Natural killer cell treated with Interleukin-12 subunit alpha and Interleukin-12 subunit beta and Interleukin-15 and Interleukin-18, amount 100 ng/mL, for 72 hours (primary cell): ENCODE results near the gene RAB12. TPM values are rescaled to one million over a fixed set of nuclear protein-coding genes. Genes with fewer than 3 reads are reported as not detected.

ENCODE experiments used
- ATAC-seq, 2 donors: fragments of 150-1000 bp; cut with Tn5 transposase in 1 of 2; sonication (Bioruptor Pico), chemical (Tn5 transposase) in 1 of 2; 2 replicates each; pipeline ENCODE4 v1.10.0; 2021
- DNase-seq: peaks from one replicate; pipeline ENCODE4 v3.0.0; 2022; ENCODE audit warnings: low spot score
- H3K27ac Mint-ChIP-seq, 2 donors: 1 replicate in 1 of 2; 2 replicates in 1 of 2; pipeline ENCODE4 v1.8.0; 2022; ENCODE audit warnings: mixed read lengths in 2 of 2, mild to moderate bottlenecking in 1 of 2, moderate library complexity in 1 of 2
- H3K27me3 Mint-ChIP-seq, 2 donors: 1 replicate in 1 of 2; 2 replicates in 1 of 2; pipeline ENCODE4 v1.8.0; 2022; ENCODE audit warnings: mixed read lengths in 2 of 2
- H3K36me3 Mint-ChIP-seq: one replicate; pipeline ENCODE4 v1.8.0; 2022; ENCODE audit warnings: mixed read lengths
- H3K4me1 Mint-ChIP-seq, 2 donors: 1 replicate in 1 of 2; 2 replicates in 1 of 2; pipeline ENCODE4 v1.8.0; 2022; ENCODE audit warnings: low read depth in 2 of 2, mixed read lengths in 2 of 2, mild to moderate bottlenecking in 1 of 2
- H3K4me3 Mint-ChIP-seq: one replicate; pipeline ENCODE4 v1.8.0; 2022; ENCODE audit warnings: mixed read lengths
- H3K9me3 Mint-ChIP-seq: 2 replicates; pipeline ENCODE4 v1.8.0; 2022; ENCODE audit warnings: mixed read lengths
- total RNA-seq, 2 donors: library from RNA; stranded (reverse); gene quantifications; one replicate each; pipeline ENCODE4 v1.2.3, GENCODE V29; 2022

Gene RAB12
- total RNA-seq, 2 donors from 2014 or later, result 19.1 to 33.0 TPM

DNA sequence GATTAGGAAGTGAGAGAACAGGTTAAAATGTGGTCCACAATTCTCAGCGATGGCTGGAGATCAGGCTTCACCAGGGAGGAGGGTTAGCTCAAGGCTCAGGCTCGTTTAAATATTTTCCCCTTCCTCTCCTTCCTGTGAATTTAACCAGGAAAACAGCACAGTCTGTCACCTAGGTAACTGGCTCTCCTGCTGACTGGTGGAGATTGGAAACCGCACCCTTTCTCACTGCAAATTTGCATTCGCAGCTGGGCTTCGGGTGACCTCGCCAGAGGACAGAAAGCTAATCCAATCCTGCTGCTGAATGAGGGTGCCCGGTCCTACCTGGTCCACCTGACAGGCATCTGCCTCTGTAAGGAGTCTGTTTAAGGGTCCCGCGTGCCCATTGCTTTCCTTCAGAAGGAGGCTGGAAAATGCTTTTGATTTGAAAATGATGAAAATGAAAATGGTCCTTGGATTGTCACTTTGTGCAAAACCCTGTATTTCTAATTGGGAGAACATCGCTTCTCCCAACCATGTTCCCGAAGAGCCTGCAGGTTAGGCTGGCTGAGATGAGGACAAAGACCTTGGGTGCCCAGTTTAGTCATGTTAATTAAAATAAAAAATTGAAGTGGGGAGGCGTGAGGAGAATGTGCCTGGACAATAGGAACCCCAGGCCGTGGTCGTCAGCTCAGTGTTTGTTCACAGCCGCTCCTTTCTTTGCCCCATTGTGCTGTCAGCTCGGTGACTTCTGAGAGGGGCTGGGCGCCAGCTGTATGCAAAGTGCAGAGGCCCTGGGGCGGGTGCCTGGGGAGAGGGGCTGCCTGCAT is 52.7 kb downstream of the RAB12 start:
- Mint-ChIP-seq H3K4me1 (peaks cover 0 to 5% of the 10 kb centered on the region in 2 donors), H3K9me3 (no peaks in the 10 kb centered on the region), H3K4me3 (no peak overlapping the region), H3K27me3 (peaks cover 0 to 23% of the 10 kb centered on the region in 2 donors), H3K27ac (no peak overlapping the region), H3K36me3 (no peaks in the 10 kb centered on the region)
- peak in 1 of 2 donors; percentile 28 for ATAC-seq
- DNase-seq, result no peak

GRCh38 chr18:8662560-8663255 is 53.5 kb downstream of the RAB12 start:
- Mint-ChIP-seq H3K27me3 (peaks cover 0 to 23% of the 10 kb centered on the region in 2 donors), H3K9me3 (no peaks in the 10 kb centered on the region), H3K4me3 (no peak overlapping the region), H3K27ac (no peak overlapping the region), H3K4me1 (peaks cover 0 to 5% of the 10 kb centered on the region in 2 donors), H3K36me3 (no peaks in the 10 kb centered on the region)
- DNase-seq (no peak), ATAC-seq (peak; percentile 50 to 75)

GRCh38 chr18:8667846-8668245 is 58.6 kb downstream of the RAB12 start:
- ATAC-seq (no peak), DNase-seq (no peak)
- Mint-ChIP-seq H3K27me3 (peaks cover 0 to 10% of the 10 kb centered on the region in 2 donors), H3K4me1 (peaks cover 0 to 4% of the 10 kb centered on the region in 2 donors), H3K36me3 (no peaks in the 10 kb centered on the region), H3K4me3 (no peak overlapping the region), H3K9me3 (no peaks in the 10 kb centered on the region), H3K27ac (no peak overlapping the region)

DNA sequence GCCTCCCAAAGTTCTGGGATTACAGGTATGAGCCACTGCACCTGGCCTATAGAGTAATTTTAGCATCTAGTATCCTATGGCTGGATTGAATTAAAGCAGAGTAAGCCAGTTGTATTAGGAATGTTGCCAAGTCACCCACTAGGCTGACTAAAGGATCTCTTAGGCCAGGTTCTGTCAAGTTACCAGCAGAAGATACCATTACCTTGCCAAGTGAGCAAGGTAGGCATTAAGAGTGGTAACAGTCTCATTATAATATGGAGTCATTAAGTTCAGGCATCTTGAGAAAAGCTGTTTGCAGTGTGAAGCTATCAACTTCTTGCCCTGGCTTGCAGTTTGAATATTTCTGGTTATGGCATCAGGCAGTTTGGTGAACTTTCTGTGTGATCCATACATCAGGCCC is 59.1 kb downstream of the RAB12 start:
- no peak for ATAC-seq
- no peaks in the 10 kb centered on the region for H3K9me3 Mint-ChIP-seq
- no peak overlapping the region for H3K4me3 Mint-ChIP-seq
- DNase-seq, result no peak
- peaks cover 0 to 7% of the 10 kb centered on the region in 2 donors for H3K27me3 Mint-ChIP-seq
- H3K27ac Mint-ChIP-seq, result no peak overlapping the region
- H3K4me1 Mint-ChIP-seq, result no peaks in the 10 kb centered on the region
- H3K36me3 Mint-ChIP-seq, result no peaks in the 10 kb centered on the region

- ATAC-seq (no peak), DNase-seq (no peak)
- H3K27me3 Mint-ChIP-seq, result no peaks in the 10 kb centered on the region
- H3K9me3 Mint-ChIP-seq, result no peaks in the 10 kb centered on the region
- H3K27ac Mint-ChIP-seq, result no peak overlapping the region
- no peaks in the 10 kb centered on the region for H3K36me3 Mint-ChIP-seq
- no peaks in the 10 kb centered on the region for H3K4me1 Mint-ChIP-seq
- no peak overlapping the region for H3K4me3 Mint-ChIP-seq
These were observed 60.3 kb downstream of the RAB12 start for GRCh38 chr18:8669571-8669970.

- ATAC-seq, result no peak
- H3K27ac Mint-ChIP-seq, result no peak overlapping the region
- H3K36me3 Mint-ChIP-seq, result no peaks in the 10 kb centered on the region
- H3K4me1 Mint-ChIP-seq, result no peaks in the 10 kb centered on the region
- peaks cover 0 to 3% of the 10 kb centered on the region in 2 donors for H3K27me3 Mint-ChIP-seq
- no peak overlapping the region for H3K4me3 Mint-ChIP-seq
- DNase-seq, result no peak
- H3K9me3 Mint-ChIP-seq, result no peaks in the 10 kb centered on the region
These were observed 64.3 kb downstream of the RAB12 start for GRCh38 chr18:8673256-8674209.

DNA sequence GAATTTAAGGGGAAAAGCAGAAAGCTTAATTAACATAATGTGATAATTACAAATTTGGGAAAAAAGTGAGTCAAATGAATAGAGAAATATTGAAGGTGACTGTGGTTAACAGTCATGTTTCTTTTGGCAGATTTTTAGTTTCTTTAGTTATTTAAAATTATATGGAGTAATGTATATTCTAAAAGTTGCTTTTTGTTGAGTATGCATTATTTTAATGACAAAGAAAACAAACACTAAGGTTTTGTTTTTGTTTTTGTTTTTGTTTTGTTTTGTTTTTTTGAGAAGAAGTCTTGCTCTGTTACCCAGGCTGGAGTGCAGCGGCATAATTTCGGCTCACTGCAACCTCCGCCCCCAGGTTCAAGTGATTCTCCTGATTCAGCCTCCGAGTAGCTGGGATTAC is 65.8 kb downstream of the RAB12 start:
- Mint-ChIP-seq H3K27ac (no peak overlapping the region), H3K4me1 (no peaks in the 10 kb centered on the region), H3K9me3 (no peaks in the 10 kb centered on the region), H3K4me3 (no peak overlapping the region), H3K36me3 (no peaks in the 10 kb centered on the region), H3K27me3 (peaks cover 0 to 3% of the 10 kb centered on the region in 2 donors)
- DNase-seq, result no peak
- no peak for ATAC-seq

DNA sequence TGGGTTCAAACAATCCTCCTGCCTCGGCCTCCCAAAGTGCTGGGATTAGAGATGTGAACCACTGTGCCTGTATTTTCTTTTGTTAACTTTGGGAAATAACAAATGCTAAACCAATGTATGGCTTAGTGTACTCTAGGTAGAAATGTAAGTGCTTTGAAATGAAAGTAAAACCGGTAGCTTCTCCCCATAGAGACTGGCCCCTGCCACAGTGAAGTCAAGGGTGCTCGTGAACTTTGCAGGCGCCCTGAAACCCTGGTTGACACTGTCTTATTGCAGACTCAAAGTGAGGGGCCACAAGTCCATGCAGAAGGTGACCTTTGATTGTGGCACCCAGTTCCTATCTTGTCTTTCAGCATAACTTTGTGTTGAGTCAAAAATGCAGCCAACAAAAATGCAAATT is 72.0 kb downstream of the RAB12 start:
- H3K9me3 Mint-ChIP-seq, result no peaks in the 10 kb centered on the region
- no peak overlapping the region for H3K27ac Mint-ChIP-seq
- H3K36me3 Mint-ChIP-seq, result no peaks in the 10 kb centered on the region
- peaks cover 0 to under 1% of the 10 kb centered on the region in 2 donors for H3K27me3 Mint-ChIP-seq
- no peak overlapping the region for H3K4me3 Mint-ChIP-seq
- ATAC-seq, result no peak
- no peak for DNase-seq
- no peaks in the 10 kb centered on the region for H3K4me1 Mint-ChIP-seq

GRCh38 chr18:8684577-8684976 is 75.3 kb downstream of the RAB12 start:
- Mint-ChIP-seq H3K27ac (no peak overlapping the region), H3K36me3 (no peaks in the 10 kb centered on the region), H3K9me3 (no peaks in the 10 kb centered on the region), H3K27me3 (peaks cover 0 to 4% of the 10 kb centered on the region in 2 donors), H3K4me1 (no peaks in the 10 kb centered on the region), H3K4me3 (no peak overlapping the region)
- no peak for ATAC-seq
- DNase-seq, result no peak

DNA sequence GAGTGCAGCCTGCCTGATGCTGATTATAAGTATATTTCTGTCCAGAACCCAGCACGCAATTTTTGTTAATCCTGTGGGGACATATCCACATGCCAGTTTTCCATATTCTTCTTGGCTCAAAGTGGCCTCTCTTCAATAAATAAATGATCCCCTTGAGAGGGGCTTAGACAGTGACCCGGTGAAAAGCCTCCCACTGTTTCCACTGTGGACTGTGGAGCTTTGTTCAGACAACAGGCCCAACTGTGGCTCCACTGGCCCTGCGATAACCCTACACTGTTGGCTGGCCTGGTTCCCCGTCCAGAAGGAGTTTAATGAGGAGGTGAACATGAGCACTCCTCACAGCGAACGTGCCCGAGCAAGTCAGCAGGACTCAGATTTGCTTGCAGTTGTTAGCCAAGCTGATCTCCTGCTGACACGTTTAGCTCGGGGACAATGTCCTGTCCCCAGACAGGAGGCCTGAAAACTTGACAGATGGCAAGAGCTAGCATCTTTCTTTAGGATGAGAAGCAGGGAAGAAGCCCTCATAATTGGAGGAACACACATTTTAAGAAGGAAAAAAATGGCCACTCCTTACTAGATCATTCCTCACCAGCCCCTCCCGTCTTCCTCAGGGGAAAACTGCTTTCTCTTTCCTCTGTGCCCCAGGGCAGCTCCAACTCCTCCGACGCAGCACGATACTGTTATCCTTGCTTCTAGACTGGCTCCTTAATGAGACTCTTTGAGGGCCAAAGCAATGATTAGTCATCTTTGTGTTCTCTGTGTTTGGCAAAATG is 76.1 kb downstream of the RAB12 start:
- DNase-seq (no peak), ATAC-seq (peak in 1 of 2 donors; percentile 9)
- no peaks in the 10 kb centered on the region for H3K36me3 Mint-ChIP-seq
- H3K27ac Mint-ChIP-seq, result no peak overlapping the region
- H3K4me3 Mint-ChIP-seq, result no peak overlapping the region
- peaks cover 0 to 11% of the 10 kb centered on the region in 2 donors for H3K27me3 Mint-ChIP-seq
- no peaks in the 10 kb centered on the region for H3K4me1 Mint-ChIP-seq
- H3K9me3 Mint-ChIP-seq, result no peaks in the 10 kb centered on the region

DNA sequence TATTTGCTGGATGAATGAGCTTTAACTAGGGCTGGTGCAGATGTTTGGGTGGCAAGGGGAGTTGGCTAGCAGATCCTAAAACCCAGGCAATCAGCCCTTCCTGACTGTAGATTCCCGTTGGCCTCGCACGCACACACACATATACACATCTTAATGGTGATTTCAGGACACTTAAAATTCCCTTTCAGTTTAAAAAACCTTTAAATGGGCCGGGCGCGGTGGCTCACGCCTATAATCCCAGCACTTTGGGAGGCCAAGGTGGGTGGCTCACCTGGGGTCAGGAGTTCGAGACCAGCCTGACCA is 76.6 kb downstream of the RAB12 start:
- H3K27ac Mint-ChIP-seq, result no peak overlapping the region
- H3K4me1 Mint-ChIP-seq, result no peaks in the 10 kb centered on the region
- no peak overlapping the region for H3K4me3 Mint-ChIP-seq
- no peaks in the 10 kb centered on the region for H3K36me3 Mint-ChIP-seq
- no peaks in the 10 kb centered on the region for H3K9me3 Mint-ChIP-seq
- peaks cover 0 to 12% of the 10 kb centered on the region in 2 donors for H3K27me3 Mint-ChIP-seq
- DNase-seq (no peak), ATAC-seq (no peak)

DNA sequence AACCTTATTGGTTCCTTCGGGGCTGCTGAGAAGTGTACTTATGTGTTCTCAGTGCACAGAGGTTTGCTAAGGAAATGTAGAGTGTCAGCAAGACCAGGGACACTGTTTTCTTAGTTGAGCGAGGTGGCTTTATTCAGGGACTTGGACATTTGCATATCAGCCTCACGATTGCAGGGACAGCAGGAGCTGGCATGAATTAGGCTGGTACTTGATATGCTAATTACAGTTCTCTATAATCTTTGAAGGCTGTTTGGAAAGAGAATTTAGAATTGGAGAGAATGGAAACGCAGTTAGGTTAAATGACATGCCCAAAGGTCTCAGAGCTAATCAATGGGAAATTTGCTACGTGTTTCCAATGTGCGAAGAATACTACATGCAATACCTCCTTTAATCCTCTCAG is 77.4 kb downstream of the RAB12 start:
- DNase-seq (no peak), ATAC-seq (no peak)
- Mint-ChIP-seq H3K9me3 (no peaks in the 10 kb centered on the region), H3K4me1 (no peaks in the 10 kb centered on the region), H3K36me3 (no peaks in the 10 kb centered on the region), H3K4me3 (no peak overlapping the region), H3K27ac (no peak overlapping the region), H3K27me3 (peaks cover 0 to 12% of the 10 kb centered on the region in 2 donors)

DNA sequence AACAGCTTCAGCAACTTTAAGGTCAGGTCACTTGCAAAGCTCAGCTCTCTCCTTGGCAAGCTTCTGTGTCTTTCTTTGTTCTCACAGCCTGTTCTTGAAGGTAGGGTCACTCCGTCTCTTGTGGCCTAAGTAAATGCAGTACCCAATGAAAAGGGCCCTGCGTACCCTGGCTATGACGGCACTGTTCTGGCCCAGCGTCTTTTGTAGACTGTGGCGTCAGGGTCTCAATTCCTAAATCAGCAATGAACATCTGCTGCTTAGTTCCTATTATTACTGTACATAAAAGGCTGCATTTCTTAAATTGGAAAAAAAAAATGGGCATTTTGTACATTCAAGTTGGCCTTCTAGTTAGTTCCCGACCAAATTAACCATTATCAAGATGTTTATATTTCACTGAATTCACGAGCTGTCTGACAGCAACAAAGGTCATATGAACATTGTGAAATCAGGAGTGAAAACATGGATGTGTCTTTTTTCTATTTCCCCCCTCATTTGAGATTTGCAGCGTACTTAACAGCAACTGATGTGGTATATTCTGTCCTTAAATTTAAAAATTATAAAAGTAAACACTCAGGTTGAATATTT is 79.1 kb downstream of the RAB12 start:
- no peak for ATAC-seq
- Mint-ChIP-seq H3K27me3 (peaks cover 3 to 12% of the 10 kb centered on the region in 2 donors), H3K4me3 (no peak overlapping the region), H3K36me3 (no peaks in the 10 kb centered on the region), H3K9me3 (no peaks in the 10 kb centered on the region), H3K4me1 (no peaks in the 10 kb centered on the region), H3K27ac (no peak overlapping the region)
- no peak for DNase-seq
